H1 (cell line): Measurements from ENCODE around the gene NEURL4. TPM values are rescaled to one million over a fixed set of nuclear protein-coding genes. Genes with fewer than 3 reads are reported as not detected.
A peak's percentile ranks its signal among the peaks of the same experiment; 100 is the strongest.

Experiments used
- CTCF ChIA-PET: fragments of 300-600 bp; sonication (Branson Sonifier 250); formaldehyde crosslinking; loops from one replicate; lab custom pipeline; 2021; ENCODE audit not compliant: partially characterized antibody; lab: Charles Lee
- POLR2A ChIA-PET: fragments of 300-600 bp; sonication (Branson Sonifier 250); formaldehyde crosslinking; loops from one replicate; lab custom pipeline; 2021; ENCODE audit warnings: inconsistent platforms; ENCODE audit not compliant: partially characterized antibody; lab: Charles Lee
- DNase-seq, 2 experiments: peaks; one replicate each; pipeline versions ENCODE4 v3.0.0 to v3.0.0-alpha.2; 2010 to 2022; ENCODE audit warnings: low spot score in 2 of 2, low read depth in 1 of 2, mixed read lengths in 1 of 2
- FAIRE-seq: peaks from 2 replicates; lab custom pipeline; 2011; peaks lifted over from hg19 to GRCh38; lab: Jason Lieb, UNC
- H2AFZ ChIP-seq: 2 replicates; pipeline ENCODE4 v1.8.1; 2012; ENCODE audit warnings: low read length, inconsistent platforms
- H2AK5ac ChIP-seq: 2 replicates; pipeline ENCODE4 v1.6.1; 2013; ENCODE audit warnings: low read depth, low read length
- H2BK120ac ChIP-seq: replicated peaks from 2 replicates; pipeline ENCODE3; 2013; ENCODE audit warnings: low read depth, low read length, inconsistent platforms
- H2BK12ac ChIP-seq: 2 replicates; pipeline ENCODE4 v1.6.1; 2013; ENCODE audit warnings: low read depth, low read length
- H2BK15ac ChIP-seq: 2 replicates; pipeline ENCODE4 v1.6.1; 2013; ENCODE audit warnings: low read length
- H2BK20ac ChIP-seq: 2 replicates; pipeline ENCODE4 v1.6.1; 2013; ENCODE audit warnings: low read length
- H2BK5ac ChIP-seq: 2 replicates; pipeline ENCODE4 v1.6.1; 2013; ENCODE audit warnings: low read depth, low read length
- H3K14ac ChIP-seq: 2 replicates; pipeline ENCODE4 v1.6.1; 2013; ENCODE audit warnings: inconsistent platforms; ENCODE audit not compliant: insufficient read length
- H3K18ac ChIP-seq: 2 replicates; pipeline ENCODE4 v1.6.1; 2013; ENCODE audit warnings: low read length; ENCODE audit errors: extremely low read depth
- H3K23ac ChIP-seq: 2 replicates; pipeline ENCODE4 v1.6.1; 2013; ENCODE audit warnings: inconsistent platforms; ENCODE audit not compliant: insufficient read length
- H3K23me2 ChIP-seq: 2 replicates; pipeline ENCODE4 v1.6.1; 2013; ENCODE audit warnings: low read depth, low read length
- H3K27ac ChIP-seq: 2 replicates; pipeline ENCODE4 v1.6.1; 2011; ENCODE audit warnings: low read depth, low read length, inconsistent platforms
- H3K27me3 ChIP-seq, 4 experiments: replicated peaks in 1 of 4; 1 replicate in 1 of 4; 2 replicates in 3 of 4; pipeline versions ENCODE4 v1.6.1 to v1.8.1; 2011 to 2013; ENCODE audit warnings: low read length in 3 of 4, mild to moderate bottlenecking in 3 of 4, inconsistent platforms in 2 of 4, mixed read lengths in 2 of 4, moderate library complexity in 1 of 4; ENCODE audit not compliant: control insufficient read depth in 3 of 4, insufficient read depth in 3 of 4; ENCODE audit errors: extremely low read depth in 1 of 4
- H3K36me3 ChIP-seq, 4 experiments: 2 replicates each; pipeline versions ENCODE4 v1.6.1 to v1.8.1; 2011 to 2013; ENCODE audit warnings: mild to moderate bottlenecking in 4 of 4, low read length in 3 of 4, moderate library complexity in 2 of 4, control low read depth in 1 of 4, inconsistent platforms in 1 of 4; ENCODE audit not compliant: insufficient read depth in 4 of 4, control insufficient read depth in 2 of 4
- H3K4ac ChIP-seq: replicated peaks from 2 replicates; pipeline ENCODE3; 2013; ENCODE audit warnings: low read length, low read depth, mixed read lengths, inconsistent platforms; ENCODE audit not compliant: insufficient read length
- H3K4me1 ChIP-seq, 4 experiments: replicated peaks in 1 of 4; 1 replicate in 1 of 4; 2 replicates in 3 of 4; pipeline versions ENCODE4 v1.6.1 to v1.8.1; 2011 to 2013; ENCODE audit warnings: low read length in 3 of 4, inconsistent platforms in 2 of 4, mixed read lengths in 1 of 4; ENCODE audit not compliant: insufficient read depth in 4 of 4, control insufficient read depth in 3 of 4
- H3K4me2 ChIP-seq, 2 experiments: 2 replicates each; pipeline versions ENCODE4 v1.6.1 to v1.8.1; 2011 to 2013; ENCODE audit warnings: low read depth in 2 of 2, low read length in 2 of 2, control low read depth in 1 of 2, inconsistent platforms in 1 of 2, mild to moderate bottlenecking in 1 of 2; ENCODE audit not compliant: insufficient read depth in 1 of 2
- H3K4me3 ChIP-seq, 4 experiments: fragments of 200-600, 300-600 bp in 1 of 4; sonication (generic), shearing (Covaris generic), sonication (Bioruptor Twin) in 1 of 4; 2 replicates each; pipeline versions ENCODE4 v1.5.1 to v1.8.1; 2011 to 2016; ENCODE audit warnings: low read length in 4 of 4, low read depth in 3 of 4, control low read depth in 2 of 4, inconsistent platforms in 2 of 4, mild to moderate bottlenecking in 2 of 4, mixed read lengths in 1 of 4, moderate library complexity in 1 of 4; ENCODE audit not compliant: insufficient read depth in 2 of 4; ENCODE audit errors: extremely low read depth in 1 of 4
- H3K56ac ChIP-seq: replicated peaks from 2 replicates; pipeline ENCODE3; 2013; ENCODE audit warnings: low read depth, mild to moderate bottlenecking, mixed read lengths, low read length, inconsistent platforms; ENCODE audit not compliant: insufficient read length
- H3K79me1 ChIP-seq: 2 replicates; pipeline ENCODE4 v1.6.1; 2013; ENCODE audit warnings: low read depth, low read length, control low read depth
- H3K79me2 ChIP-seq, 2 experiments: 2 replicates each; pipeline versions ENCODE4 v1.6.1 to v1.8.1; 2012 to 2013; ENCODE audit warnings: low read length in 2 of 2, mild to moderate bottlenecking in 2 of 2, inconsistent platforms in 1 of 2; ENCODE audit not compliant: insufficient read depth in 2 of 2, control insufficient read depth in 1 of 2
- H3K9ac ChIP-seq, 4 experiments: replicated peaks in 1 of 4; 1 replicate in 1 of 4; 2 replicates in 3 of 4; pipeline versions ENCODE4 v1.6.1 to v1.8.1; 2011 to 2013; ENCODE audit warnings: low read depth in 3 of 4, low read length in 3 of 4, control low read depth in 2 of 4, mild to moderate bottlenecking in 2 of 4, moderate library complexity in 2 of 4, inconsistent platforms in 1 of 4; ENCODE audit errors: extremely low read depth in 1 of 4
- H3K9me3 ChIP-seq, 2 experiments: 2 replicates each; pipeline versions ENCODE4 v1.6.1 to v1.8.1; 2012 to 2013; ENCODE audit warnings: mild to moderate bottlenecking in 2 of 2, moderate library complexity in 2 of 2, control low read depth in 1 of 2, inconsistent platforms in 1 of 2, low read depth in 1 of 2, low read length in 1 of 2, mixed read lengths in 1 of 2; ENCODE audit not compliant: insufficient read depth in 2 of 2
- H4K20me1 ChIP-seq, 2 experiments: replicated peaks in 1 of 2; 2 replicates each; pipeline versions ENCODE3 to v1.8.1; 2011 to 2013; ENCODE audit warnings: inconsistent platforms in 2 of 2, low read length in 2 of 2, mild to moderate bottlenecking in 1 of 2; ENCODE audit not compliant: insufficient read depth in 2 of 2, control insufficient read depth in 1 of 2
- H4K5ac ChIP-seq: 2 replicates; pipeline ENCODE4 v1.6.1; 2013; ENCODE audit warnings: low read length, low read depth, mixed read lengths, inconsistent platforms; ENCODE audit not compliant: insufficient read length
- H4K8ac ChIP-seq: 2 replicates; pipeline ENCODE4 v1.8.0; 2013; ENCODE audit warnings: mild to moderate bottlenecking, moderate library complexity, low read length, inconsistent platforms; ENCODE audit not compliant: insufficient read depth; ENCODE audit errors: extremely low read depth
- H4K91ac ChIP-seq: replicated peaks from 2 replicates; pipeline ENCODE3; 2013; ENCODE audit warnings: low read length, mixed read lengths, inconsistent platforms; ENCODE audit not compliant: insufficient read length
- ATF2 ChIP-seq: IDR thresholded peaks from 2 replicates; pipeline ENCODE4 v1.6.1; 2012; ENCODE audit warnings: low read length, inconsistent platforms
- EZH2 ChIP-seq: fragments of 200-600 bp; sonication (generic); IDR thresholded peaks from 2 replicates; pipeline ENCODE4 v1.7.1; 2012; ENCODE audit warnings: low read depth, mild to moderate bottlenecking, moderate library complexity, low read length, inconsistent platforms; ENCODE audit not compliant: severe bottlenecking
- GTF2F1 ChIP-seq: IDR thresholded peaks from 2 replicates; pipeline ENCODE4 v1.6.1; 2012; ENCODE audit warnings: low read depth, low read length, improper control_type of control experiment, borderline replicate concordance
- RAD21 ChIP-seq, 2 experiments: IDR thresholded peaks in 1 of 2; conservative IDR thresholded peaks in 1 of 2; 2 replicates each; pipeline ENCODE4 v1.6.1; 2011; ENCODE audit warnings: low read depth in 2 of 2, low read length in 2 of 2, improper control_type of control experiment in 1 of 2, inconsistent platforms in 1 of 2, mild to moderate bottlenecking in 1 of 2, moderate library complexity in 1 of 2
- USF2 ChIP-seq: IDR thresholded peaks from 2 replicates; pipeline ENCODE4 v1.6.1; 2011; ENCODE audit warnings: low read length, improper control_type of control experiment
- ZNF274 ChIP-seq: IDR thresholded peaks from 2 replicates; pipeline ENCODE4 v1.7.0; 2012; ENCODE audit warnings: low read length, borderline replicate concordance; ENCODE audit errors: extremely low read depth
- WGBS, 2 experiments: shearing (Covaris generic) in 1 of 2; methylation state at CpG; one replicate each; pipeline versions ENCODE4 v1.1.6 to v1.1.7; 2013 to 2015; ENCODE audit warnings: low lambda C conversion rate in 2 of 2, mixed read lengths in 2 of 2, inconsistent platforms in 1 of 2, low coverage in 1 of 2, missing lambda C conversion rate in 1 of 2; ENCODE audit not compliant: insufficient replicate concordance in 2 of 2, insufficient coverage in 1 of 2, insufficient read length in 1 of 2; ENCODE audit errors: extremely low coverage in 1 of 2, missing lambda C conversion rate in 1 of 2; 5-methylcytosine and 5-hydroxymethylcytosine counted together
- polyA plus RNA-seq, 7 experiments: library from polyadenylated mRNA; depleted of rRNA in 3 of 7; stranded (reverse) in 5 of 7; unstranded in 2 of 7; fragments of >200 nt in 5 of 7; fragments of 200-250 nt in 2 of 7; gene quantifications; 1 replicate in 5 of 7; 2 replicates in 1 of 7; 4 replicates in 1 of 7; pipeline versions ENCODE4 v1.2.1 to v1.2.3, GENCODE V29; 2011 to 2013; ENCODE audit warnings: missing spikeins in 2 of 7, mixed read lengths in 2 of 7
- total RNA-seq: library from RNA; stranded (reverse); fragmentation: NEBNext Ultra II Directional; extraction: Animal tissue kit (Norgen Biotek cat#: 25700); gene quantifications from 2 replicates; pipeline ENCODE4 v1.2.1, GENCODE V29; 2021

Gene NEURL4
- total and polyA plus RNA-seq, 2 of the 8 experiments (the other 6 are each of a cell fraction or from before 2014, with no cell fraction given), result 29.6 to 46.8 TPM

GRCh38 chr17:7346761-7347614 is 17.9 kb upstream of the NEURL4 start:
- H3K36me3 ChIP-seq, result no peaks in the 10 kb centered on the region; a peak in 1 of 8 replicates
- no peak overlapping the region for H3K27ac ChIP-seq
- H2BK5ac ChIP-seq, result no peak overlapping the region
- no peaks in the 10 kb centered on the region for H3K27me3 ChIP-seq
- H3K14ac ChIP-seq, result no peak overlapping the region
- peaks cover 0 to 2% of the 10 kb centered on the region in 2 experiments for H4K20me1 ChIP-seq
- no peak overlapping the region for H3K23ac ChIP-seq
- H3K23me2 ChIP-seq, result peaks cover 13% of the 10 kb centered on the region; the same call in 1 of the 2 replicates
- no peak for FAIRE-seq
- ChIA-PET CTCF (interaction anchor here (1.5 to 14.1 kb wide), 9 partner anchors 9 to 89 kb away, joined by 5 to 167 read pairs (median 15); partner anchors contain the start of genes ACAP1, NEURL4, SLC2A4 and TMEM95), POLR2A (interaction anchor here (0.6 to 8.2 kb wide), 6 partner anchors 11 to 81 kb away, joined by 3 to 91 read pairs (median 6); partner anchors contain the start of genes ACAP1 and GPS2)
- DNase-seq, result no peak
- no peak overlapping the region for H3K4me3 ChIP-seq
- no peak overlapping the region for H4K8ac ChIP-seq
- H3K79me1 ChIP-seq, result no peaks in the 10 kb centered on the region
- H2AFZ ChIP-seq, result no peak overlapping the region
- H3K9me3 ChIP-seq, result no peaks in the 10 kb centered on the region
- H4K91ac ChIP-seq, result no peak overlapping the region
- no peak overlapping the region for H3K18ac ChIP-seq
- no peak overlapping the region for H2AK5ac ChIP-seq
- WGBS, 2 experiments, result 90% methylated on average over 17 of the region's 18 CpGs; no CpG with 5 or more reads in 1 of the 2 experiments
- no peak overlapping the region for H3K56ac ChIP-seq
- no peaks in the 10 kb centered on the region for H3K79me2 ChIP-seq
- H2BK12ac ChIP-seq, result no peak overlapping the region
- no peak overlapping the region for H3K9ac ChIP-seq
- no peak overlapping the region for H2BK120ac ChIP-seq
- no peak overlapping the region for H2BK15ac ChIP-seq
- H4K5ac ChIP-seq, result no peak overlapping the region
- no peak overlapping the region for H3K4me2 ChIP-seq
- H3K4ac ChIP-seq, result no peak overlapping the region
- peaks cover 0 to 12% (median 8%) of the 10 kb centered on the region in 4 experiments; a peak in 6 of 7 replicates for H3K4me1 ChIP-seq
- no peak overlapping the region for H2BK20ac ChIP-seq
- TF ChIP-seq USF2 (no peak), ZNF274 (no peak), RAD21 (IDR thresholded peaks at IDR 0.05 in 1 of 2, conservative IDR thresholded peaks at IDR 0.05 in 1 of 2; ENCODE audit: low read depth in 2 of 2, low read length in 2 of 2) (peak; percentile 13 to 55; a peak in 3 of 4 replicates), GTF2F1 (no peak), ATF2 (no peak), EZH2 (no peak)
